ENCODE results near the gene GREB1. TPM values are rescaled to one million over a fixed set of nuclear protein-coding genes. Genes with fewer than 3 reads are reported as not detected.

Gene GREB1, protein sequence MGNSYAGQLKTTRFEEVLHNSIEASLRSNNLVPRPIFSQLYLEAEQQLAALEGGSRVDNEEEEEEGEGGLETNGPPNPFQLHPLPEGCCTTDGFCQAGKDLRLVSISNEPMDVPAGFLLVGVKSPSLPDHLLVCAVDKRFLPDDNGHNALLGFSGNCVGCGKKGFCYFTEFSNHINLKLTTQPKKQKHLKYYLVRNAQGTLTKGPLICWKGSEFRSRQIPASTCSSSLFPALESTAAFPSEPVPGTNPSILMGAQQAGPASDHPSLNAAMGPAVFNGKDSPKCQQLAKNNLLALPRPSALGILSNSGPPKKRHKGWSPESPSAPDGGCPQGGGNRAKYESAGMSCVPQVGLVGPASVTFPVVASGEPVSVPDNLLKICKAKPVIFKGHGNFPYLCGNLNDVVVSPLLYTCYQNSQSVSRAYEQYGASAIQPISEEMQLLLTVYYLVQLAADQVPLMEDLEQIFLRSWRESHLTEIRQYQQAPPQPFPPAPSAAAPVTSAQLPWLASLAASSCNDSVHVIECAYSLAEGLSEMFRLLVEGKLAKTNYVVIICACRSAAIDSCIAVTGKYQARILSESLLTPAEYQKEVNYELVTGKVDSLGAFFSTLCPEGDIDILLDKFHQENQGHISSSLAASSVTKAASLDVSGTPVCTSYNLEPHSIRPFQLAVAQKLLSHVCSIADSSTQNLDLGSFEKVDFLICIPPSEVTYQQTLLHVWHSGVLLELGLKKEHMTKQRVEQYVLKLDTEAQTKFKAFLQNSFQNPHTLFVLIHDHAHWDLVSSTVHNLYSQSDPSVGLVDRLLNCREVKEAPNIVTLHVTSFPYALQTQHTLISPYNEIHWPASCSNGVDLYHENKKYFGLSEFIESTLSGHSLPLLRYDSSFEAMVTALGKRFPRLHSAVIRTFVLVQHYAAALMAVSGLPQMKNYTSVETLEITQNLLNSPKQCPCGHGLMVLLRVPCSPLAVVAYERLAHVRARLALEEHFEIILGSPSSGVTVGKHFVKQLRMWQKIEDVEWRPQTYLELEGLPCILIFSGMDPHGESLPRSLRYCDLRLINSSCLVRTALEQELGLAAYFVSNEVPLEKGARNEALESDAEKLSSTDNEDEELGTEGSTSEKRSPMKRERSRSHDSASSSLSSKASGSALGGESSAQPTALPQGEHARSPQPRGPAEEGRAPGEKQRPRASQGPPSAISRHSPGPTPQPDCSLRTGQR (N-terminal part only)
- total RNA-seq = 0.05 and 0.24 TPM in 2 replicates

DNA sequence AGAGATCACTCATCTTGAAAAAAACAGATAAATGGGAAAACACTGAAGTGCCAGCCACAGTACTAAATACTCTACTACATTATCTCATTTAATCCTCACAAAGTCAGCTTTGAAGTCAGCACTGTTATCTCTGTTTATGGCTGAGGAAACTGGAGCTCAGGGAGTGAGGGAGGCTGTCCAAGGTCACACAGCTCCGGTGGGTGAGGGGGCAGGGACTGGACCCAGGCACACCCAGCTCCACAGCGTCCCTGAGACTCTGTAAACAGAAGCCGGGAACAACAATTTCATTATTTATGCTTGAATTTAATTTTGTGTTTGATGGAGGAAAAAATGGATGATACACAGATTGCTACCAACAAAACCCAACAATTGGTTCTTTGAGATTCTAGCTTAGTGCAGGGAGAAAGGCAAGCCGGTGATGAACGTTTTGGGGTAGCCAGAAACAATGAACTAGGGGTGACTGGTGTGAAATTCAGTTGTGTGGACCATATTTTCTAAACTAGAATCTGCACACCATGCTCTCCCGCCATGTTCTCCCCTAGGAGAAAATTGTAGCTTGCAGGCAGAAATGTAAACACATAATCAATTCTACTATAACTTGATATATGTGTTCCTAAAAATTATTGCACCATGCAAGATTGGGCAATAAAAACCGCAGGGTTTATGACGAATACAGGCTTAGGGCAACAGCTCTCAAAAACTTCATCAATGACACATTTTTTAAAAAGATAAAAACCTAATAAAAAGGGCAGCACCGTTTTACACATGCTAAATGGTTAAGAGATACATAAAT is at the start of gene GREB1:
TSS of gene GREB1 (plus strand) at position 768 of the 793 bp plus-strand sequence. CDS start 22,570 bp downstream, outside the sequence.
- H3K9me3 Mint-ChIP-seq = no peaks in the 10 kb centered on the region
- intact Hi-C loops (cut with micrococcal nuclease) = no loop called here
- H3K36me3 Mint-ChIP-seq (ENCODE audit: low read depth) = no peaks in the 10 kb centered on the region
- H3K27ac Mint-ChIP-seq = no peak within 1 kb of the TSS
- DNase-seq = no peak
- H3K27me3 Mint-ChIP-seq = peaks cover 21% of the 10 kb centered on the region
- H3K4me3 Mint-ChIP-seq = no peak within 1 kb of the TSS
- no peaks in the 10 kb centered on the region for H3K4me1 Mint-ChIP-seq

DNA sequence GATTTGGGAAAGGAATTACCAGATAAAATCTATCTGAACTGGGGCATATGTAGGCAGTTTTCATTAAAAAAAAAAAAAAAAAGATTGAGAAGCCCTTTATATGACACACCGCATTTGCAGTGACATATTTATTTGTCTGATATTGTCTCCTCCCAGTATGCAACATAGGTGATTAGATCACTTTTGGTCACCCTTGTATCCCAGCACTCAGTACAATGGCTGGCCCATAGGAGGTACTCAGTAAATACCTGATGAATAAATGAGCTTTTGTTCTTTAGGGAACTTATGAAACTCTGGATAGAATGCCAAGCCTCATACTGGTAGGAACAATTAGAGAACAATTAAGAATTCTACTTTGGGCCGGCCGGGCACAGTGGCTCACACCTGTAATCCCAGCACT is 45.0 kb upstream of the GREB1 start:
- H3K4me1 Mint-ChIP-seq = no peaks in the 10 kb centered on the region
- no peak overlapping the region for H3K4me3 Mint-ChIP-seq
- no peak overlapping the region for H3K27ac Mint-ChIP-seq
- peaks cover 31% of the 10 kb centered on the region for H3K27me3 Mint-ChIP-seq
- H3K36me3 Mint-ChIP-seq (ENCODE audit: low read depth) = no peaks in the 10 kb centered on the region
- DNase-seq = no peak
- intact Hi-C loops (cut with micrococcal nuclease) = no loop called here
- H3K9me3 Mint-ChIP-seq = no peaks in the 10 kb centered on the region

DNA sequence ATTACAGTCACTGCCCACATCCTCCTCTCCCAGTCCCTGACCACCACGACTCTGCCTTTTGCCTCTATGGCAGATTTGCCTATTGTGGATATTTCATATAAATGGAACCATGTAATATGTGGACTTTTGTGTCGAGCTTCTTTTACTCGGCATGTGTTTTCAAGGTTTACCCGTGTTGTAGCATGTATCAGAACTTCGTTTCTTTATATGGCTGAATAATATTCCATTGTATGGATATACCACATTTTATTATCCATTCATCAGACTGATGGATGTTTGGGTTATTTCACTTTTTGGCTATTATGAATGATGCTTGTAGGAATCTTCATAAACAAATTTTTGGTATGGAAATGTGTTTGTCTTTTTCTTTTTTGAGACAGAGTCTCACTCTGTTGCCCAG is 43.7 kb upstream of the GREB1 start:
- peaks cover 23% of the 10 kb centered on the region for H3K27me3 Mint-ChIP-seq
- DNase-seq = no peak
- no peaks in the 10 kb centered on the region for H3K36me3 Mint-ChIP-seq (ENCODE audit: low read depth)
- no peak overlapping the region for H3K27ac Mint-ChIP-seq
- H3K4me1 Mint-ChIP-seq = no peaks in the 10 kb centered on the region
- H3K9me3 Mint-ChIP-seq = no peaks in the 10 kb centered on the region
- H3K4me3 Mint-ChIP-seq = no peak overlapping the region
- intact Hi-C loops (cut with micrococcal nuclease) = no loop called here

DNA sequence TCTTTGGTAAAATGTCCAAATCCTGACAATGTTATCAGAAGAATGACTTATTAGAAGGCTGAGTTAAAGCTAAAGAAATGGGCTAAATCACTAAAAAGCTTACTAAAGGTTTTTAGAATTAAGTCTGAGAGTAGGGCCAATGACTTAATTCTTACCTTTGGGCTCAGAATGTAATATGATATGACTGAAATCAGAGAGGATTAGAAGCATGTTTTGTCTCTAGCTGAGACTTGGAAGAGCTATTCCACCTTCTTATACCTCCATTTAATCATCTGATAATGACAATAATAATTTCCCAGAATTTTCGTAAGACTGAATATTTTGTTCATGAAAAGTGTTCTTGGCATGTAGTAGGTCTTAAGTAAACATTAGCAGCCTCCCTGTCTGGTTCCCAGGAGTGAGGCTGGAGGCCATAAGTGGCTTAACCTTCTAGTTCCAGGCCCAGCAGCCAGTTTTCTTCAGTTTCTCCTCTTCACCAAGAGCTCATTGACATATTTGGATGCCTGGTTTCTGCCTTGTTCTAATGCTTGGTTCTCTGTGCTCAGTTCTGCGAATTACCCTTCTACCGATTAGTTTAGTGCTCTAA is 42.4 kb upstream of the GREB1 start:
- no peak for DNase-seq
- Mint-ChIP-seq H3K9me3 (no peaks in the 10 kb centered on the region), H3K27ac (no peak overlapping the region), H3K36me3 (ENCODE audit: low read depth) (no peaks in the 10 kb centered on the region), H3K4me3 (no peak overlapping the region), H3K27me3 (peaks cover 15% of the 10 kb centered on the region), H3K4me1 (no peaks in the 10 kb centered on the region)
- intact Hi-C loops (cut with micrococcal nuclease) = no loop called here

DNA sequence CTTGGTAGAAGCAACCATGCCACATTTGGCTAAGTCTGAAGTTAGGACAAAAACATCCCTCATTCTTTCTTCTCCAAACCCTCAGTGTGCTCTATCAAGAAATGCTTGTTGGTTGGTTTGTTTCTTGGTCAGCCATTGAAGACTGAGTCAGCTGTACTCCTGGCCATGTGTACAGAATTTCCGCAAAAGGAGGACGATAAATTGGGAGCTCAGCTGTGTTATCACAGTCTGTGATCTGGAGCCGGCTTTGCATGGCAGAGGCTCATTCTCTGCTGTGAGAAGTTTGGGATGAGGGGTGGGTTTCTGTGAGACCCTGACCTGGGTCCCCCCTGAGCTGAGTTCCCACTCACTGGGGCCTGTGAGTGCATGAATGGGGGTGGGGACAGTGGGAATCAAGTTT is 41.6 kb upstream of the GREB1 start:
- Mint-ChIP-seq H3K9me3 (no peaks in the 10 kb centered on the region), H3K4me3 (no peak overlapping the region), H3K27ac (no peak overlapping the region), H3K4me1 (no peaks in the 10 kb centered on the region), H3K27me3 (peaks cover 18% of the 10 kb centered on the region), H3K36me3 (ENCODE audit: low read depth) (no peaks in the 10 kb centered on the region)
- DNase-seq = no peak
- intact Hi-C loops (cut with micrococcal nuclease) = no loop called here

DNA sequence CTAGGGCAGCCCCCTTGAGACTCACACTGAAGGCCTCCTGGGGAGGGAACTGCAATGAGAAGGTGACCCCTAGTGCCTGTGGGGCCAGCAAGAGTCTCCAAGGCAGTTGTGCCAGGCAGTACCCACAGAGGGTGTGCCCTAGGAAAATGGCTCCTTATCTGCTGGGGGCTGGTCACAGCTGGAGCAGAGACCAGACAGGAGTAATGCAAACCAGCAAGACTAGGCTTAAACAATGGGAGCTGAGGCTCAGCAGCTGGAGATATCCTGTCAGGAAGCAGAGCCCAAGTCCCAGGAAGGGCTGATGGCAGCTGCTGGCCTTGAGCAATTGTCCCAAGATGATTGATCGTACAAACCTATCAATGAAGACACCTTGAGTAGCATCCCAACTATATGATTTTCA is 41.1 kb upstream of the GREB1 start:
- intact Hi-C loops (cut with micrococcal nuclease) = no loop called here
- H3K4me1 Mint-ChIP-seq = no peaks in the 10 kb centered on the region
- no peaks in the 10 kb centered on the region for H3K9me3 Mint-ChIP-seq
- DNase-seq = no peak
- H3K27ac Mint-ChIP-seq = no peak overlapping the region
- no peaks in the 10 kb centered on the region for H3K36me3 Mint-ChIP-seq (ENCODE audit: low read depth)
- H3K27me3 Mint-ChIP-seq = peaks cover 15% of the 10 kb centered on the region
- no peak overlapping the region for H3K4me3 Mint-ChIP-seq

DNA sequence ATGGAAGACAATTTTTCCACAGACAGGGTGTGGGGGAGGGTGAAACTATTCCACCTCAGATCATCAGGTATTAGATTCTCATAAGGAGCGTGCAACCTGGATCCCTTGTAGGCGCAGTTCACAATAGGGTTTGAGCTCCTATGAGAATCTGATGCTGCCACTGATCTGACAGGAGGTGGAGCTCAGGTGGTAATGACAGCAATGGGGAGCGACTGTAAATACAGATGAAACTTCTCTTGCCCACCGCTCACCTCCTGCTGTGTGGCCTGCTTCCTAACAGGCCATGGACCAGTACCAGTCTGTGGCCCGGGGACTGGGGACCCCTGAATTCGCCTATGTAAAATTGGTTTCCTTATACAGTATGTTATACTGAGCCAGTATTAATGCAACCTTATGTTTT is 40.6 kb upstream of the GREB1 start:
- Mint-ChIP-seq H3K4me1 (no peaks in the 10 kb centered on the region), H3K9me3 (no peaks in the 10 kb centered on the region), H3K27me3 (peaks cover 15% of the 10 kb centered on the region), H3K4me3 (no peak overlapping the region), H3K36me3 (ENCODE audit: low read depth) (no peaks in the 10 kb centered on the region), H3K27ac (no peak overlapping the region)
- intact Hi-C loops (cut with micrococcal nuclease) = no loop called here
- DNase-seq = no peak

DNA sequence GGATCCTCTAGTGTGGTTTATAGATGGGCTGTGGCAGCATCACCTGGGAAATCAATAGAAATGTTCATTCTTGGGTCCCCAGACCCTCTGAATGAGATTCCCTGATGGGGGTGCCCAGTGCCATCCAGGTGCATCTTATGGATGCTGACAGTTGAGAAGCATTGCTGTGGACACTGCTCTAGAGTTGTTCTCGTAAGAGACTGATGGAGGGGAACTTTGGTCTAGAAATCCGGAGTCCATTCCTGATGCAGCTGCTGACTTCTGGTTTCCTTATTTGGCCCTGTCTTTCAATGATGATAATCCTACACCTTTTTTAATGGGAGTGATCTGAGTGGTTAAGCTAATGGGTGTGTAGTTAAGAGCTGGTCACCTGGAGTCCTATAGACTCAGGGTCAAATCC is 39.5 kb upstream of the GREB1 start:
- Mint-ChIP-seq H3K27me3 (peaks cover 14% of the 10 kb centered on the region), H3K9me3 (no peaks in the 10 kb centered on the region), H3K36me3 (ENCODE audit: low read depth) (no peaks in the 10 kb centered on the region), H3K27ac (no peak overlapping the region), H3K4me3 (no peak overlapping the region), H3K4me1 (no peaks in the 10 kb centered on the region)
- intact Hi-C loops (cut with micrococcal nuclease) = no loop called here
- no peak for DNase-seq

DNA sequence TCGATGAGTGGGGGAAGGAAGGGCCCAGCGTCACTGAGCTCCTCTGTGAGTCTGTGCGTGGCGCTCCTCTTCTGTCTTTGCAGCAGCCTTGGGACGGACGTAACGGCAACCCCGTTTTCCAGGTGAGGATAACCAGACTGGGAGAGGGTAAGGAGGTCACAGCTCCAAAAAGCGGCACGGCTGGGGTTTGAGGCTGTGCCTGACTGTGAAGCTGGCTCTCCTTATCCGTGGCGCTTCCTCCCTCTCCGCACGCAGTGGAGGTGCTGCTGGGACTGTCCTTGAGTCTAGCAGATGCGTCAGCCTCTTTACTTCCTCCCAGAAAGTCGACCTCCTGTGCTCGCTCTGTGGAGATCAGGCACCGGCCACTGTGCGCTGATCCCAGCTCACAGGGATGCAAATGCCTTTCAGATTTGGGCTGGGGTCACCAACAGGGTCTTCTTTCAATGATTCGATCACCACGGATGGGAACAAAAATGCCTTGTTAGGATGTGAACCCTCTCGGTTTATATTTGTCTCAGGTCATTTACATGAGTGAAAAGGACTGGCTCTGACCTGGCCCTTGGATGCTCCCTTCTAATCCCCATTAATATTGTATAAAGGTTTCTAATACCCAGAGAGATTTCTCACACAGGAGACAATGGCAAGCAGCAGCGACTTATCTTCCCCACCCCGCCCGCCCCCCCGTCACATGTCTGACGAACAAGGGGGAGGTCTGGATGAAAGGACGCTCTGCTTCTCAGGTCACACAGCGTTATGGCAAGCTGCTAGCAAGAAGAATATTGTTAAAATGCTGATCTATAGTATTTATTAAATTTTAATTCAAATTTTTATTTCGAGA is 37.8 kb upstream of the GREB1 start:
- peaks cover 5% of the 10 kb centered on the region for H3K4me1 Mint-ChIP-seq
- no peaks in the 10 kb centered on the region for H3K36me3 Mint-ChIP-seq (ENCODE audit: low read depth)
- no peak overlapping the region for H3K27ac Mint-ChIP-seq
- no peaks in the 10 kb centered on the region for H3K9me3 Mint-ChIP-seq
- H3K4me3 Mint-ChIP-seq = no peak overlapping the region
- peaks cover 14% of the 10 kb centered on the region for H3K27me3 Mint-ChIP-seq
- DNase-seq = no peak
- intact Hi-C loops (cut with micrococcal nuclease) = no loop called here

DNA sequence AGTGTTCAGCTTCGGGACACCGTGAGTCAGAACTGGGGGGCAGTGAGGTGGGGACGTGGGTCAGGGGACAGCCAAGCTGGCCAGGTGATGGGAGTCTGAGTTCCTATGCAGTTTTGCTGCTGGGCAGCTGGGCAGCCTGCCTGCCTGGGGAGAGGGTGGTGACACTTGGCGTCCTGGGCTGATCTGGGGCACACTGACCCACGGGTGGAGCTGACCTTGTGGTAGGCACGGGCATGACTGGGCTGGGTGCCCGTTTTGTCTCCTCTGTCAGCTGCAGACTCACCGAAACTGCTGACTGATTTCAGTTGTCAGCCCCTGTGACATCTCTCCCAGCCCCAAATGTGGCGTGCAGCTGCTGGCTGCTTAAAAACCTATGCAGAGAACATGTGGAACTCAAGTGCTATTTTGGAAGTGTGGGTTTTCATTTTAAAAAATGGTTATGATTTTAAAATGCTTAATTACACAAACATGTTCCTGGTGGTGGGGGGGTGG is 35.3 kb upstream of the GREB1 start:
- Mint-ChIP-seq H3K36me3 (ENCODE audit: low read depth) (no peaks in the 10 kb centered on the region), H3K9me3 (no peaks in the 10 kb centered on the region), H3K4me1 (peaks cover 5% of the 10 kb centered on the region), H3K27me3 (peaks cover 12% of the 10 kb centered on the region), H3K4me3 (no peak overlapping the region), H3K27ac (no peak overlapping the region)
- intact Hi-C loops (cut with micrococcal nuclease) = no loop called here
- no peak for DNase-seq

DNA sequence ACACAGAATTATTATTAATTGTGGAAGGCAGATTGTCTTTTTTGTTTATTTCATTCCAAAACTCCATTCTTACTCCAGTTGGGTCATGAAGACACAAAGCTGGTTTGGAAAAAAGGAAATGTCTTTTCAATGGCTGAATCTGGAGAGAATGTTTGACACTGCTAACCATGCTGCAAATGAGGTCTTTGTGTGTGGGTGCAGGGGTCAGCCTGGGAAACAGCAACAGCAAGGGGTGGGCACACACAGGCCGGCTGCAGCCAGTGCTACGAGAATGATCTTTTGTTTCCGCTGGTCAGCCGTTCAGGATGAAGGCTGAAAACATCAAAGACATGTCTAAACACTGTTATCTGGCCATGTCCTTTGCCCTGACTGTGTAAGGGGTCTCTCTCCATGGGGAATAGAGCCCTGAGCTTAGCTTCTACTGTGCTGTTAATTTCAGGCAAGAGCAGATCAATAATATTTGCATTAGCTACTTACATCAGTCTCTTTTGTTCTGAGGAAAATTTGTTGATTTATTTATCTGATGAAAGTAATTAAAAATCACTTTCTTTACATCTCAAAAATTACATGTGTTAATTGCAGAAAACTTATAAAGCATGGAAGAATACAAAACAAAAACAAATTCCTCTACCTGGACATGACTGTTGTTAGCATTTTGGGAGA is 34.6 kb upstream of the GREB1 start:
- no peak overlapping the region for H3K4me3 Mint-ChIP-seq
- no peak overlapping the region for H3K27ac Mint-ChIP-seq
- no peaks in the 10 kb centered on the region for H3K36me3 Mint-ChIP-seq (ENCODE audit: low read depth)
- peaks cover 5% of the 10 kb centered on the region for H3K4me1 Mint-ChIP-seq
- H3K27me3 Mint-ChIP-seq = peaks cover 11% of the 10 kb centered on the region
- no peaks in the 10 kb centered on the region for H3K9me3 Mint-ChIP-seq
- no peak for DNase-seq
- intact Hi-C loops (cut with micrococcal nuclease) = no loop called here

All from activated CD4-positive, alpha-beta T cell treated with anti-CD3 and anti-CD28 coated beads, Interleukin-2, amount 10 ng/mL, durations not matched to agents 24 days and 14 days (primary cell).